HG02970 (cell line): ENCODE data around the gene PSAP.

Experiments
- ATAC-seq: cut with Tn5 transposase; IDR thresholded peaks from one replicate; pipeline ENCODE4 v1.9.1; 2021; ENCODE audit warnings: mild to moderate bottlenecking, moderate library complexity, moderate number of reproducible peaks; ENCODE audit not compliant: unreplicated experiment, low FRiP score

Gene PSAP

DNA sequence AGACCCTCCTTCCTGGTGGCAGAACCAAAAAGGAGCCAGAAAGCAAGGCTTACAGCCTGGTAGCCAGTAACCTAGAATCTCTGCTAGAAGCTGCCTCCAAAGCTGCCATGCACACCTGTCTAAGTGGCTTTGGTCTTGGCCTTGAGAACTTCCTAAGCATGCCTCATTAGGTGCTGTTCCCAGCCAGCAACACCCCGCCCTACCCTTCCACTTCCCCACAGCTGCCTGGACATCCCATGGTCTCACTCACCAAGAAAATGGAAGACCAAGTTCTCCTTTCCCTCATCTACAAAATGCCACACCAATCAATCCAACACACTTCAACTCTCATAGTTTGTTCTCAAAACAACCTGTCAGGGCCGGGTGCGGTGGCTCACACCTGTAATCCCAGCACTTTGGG, 4.2 kb downstream of the PSAP start:
- ATAC-seq = no peak

DNA sequence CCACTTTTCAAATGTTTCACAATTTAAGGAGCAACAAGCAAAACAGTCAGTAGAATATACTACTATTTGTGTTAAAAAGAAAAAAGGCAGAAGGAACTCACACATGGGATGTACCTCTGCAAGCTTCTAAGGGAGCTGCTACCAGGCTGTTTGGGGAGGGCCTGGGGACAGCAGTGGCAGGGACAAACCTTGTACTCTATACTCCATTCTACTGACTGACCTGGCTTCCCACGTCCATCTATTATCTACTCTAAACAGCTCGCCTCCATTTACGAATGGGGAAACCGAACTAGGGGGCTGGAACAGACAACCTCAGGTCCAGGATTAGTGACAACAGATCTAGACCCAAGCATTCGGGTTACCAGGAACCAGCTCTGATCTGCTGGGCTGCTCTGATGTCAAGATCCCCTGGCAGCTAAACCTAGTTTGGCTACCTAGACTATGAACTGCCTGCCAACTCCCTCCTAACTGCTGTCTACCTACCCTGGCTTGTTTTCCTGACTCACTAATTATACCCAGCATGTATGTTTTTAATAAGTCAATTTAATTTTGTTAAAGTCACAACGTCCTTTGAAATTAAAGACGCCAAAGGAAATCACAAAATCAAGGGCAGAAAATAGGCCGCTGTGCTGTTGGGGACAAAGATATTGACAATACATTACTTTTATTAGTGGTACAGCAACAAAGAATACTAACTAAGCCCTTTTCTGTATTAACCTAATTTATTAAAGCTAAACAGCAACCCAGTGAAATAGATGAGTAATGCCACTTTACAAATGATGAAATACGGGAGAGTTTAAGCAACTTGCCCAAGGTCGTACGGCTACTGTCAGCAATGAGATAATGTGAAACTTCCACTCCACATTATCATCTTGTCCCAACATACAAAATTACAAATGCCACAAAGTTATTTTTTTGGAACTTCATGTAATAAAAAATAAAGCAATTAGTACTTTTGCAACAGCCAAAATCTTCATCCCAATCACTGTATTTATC, 5.3 kb downstream of the PSAP start:
- no peak for ATAC-seq

DNA sequence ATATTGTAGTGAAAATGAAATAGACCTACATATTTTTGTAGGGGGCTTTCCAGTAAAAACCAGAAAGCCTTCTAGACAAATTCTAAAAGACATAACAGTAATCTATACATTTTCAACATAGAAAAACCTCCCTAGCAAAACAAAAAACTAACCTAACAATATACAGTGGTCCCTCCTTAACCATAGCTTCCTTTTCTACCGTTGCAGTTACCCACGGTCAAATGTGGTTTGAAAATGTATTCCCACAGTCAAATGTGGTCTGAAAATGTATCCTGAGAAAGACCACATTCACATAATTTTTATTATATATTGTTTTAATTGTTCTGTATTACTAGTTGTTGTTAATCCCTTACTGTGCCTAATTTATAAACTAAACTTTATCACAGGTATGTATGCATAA, 6.4 kb downstream of the PSAP start:
- no peak for ATAC-seq

DNA sequence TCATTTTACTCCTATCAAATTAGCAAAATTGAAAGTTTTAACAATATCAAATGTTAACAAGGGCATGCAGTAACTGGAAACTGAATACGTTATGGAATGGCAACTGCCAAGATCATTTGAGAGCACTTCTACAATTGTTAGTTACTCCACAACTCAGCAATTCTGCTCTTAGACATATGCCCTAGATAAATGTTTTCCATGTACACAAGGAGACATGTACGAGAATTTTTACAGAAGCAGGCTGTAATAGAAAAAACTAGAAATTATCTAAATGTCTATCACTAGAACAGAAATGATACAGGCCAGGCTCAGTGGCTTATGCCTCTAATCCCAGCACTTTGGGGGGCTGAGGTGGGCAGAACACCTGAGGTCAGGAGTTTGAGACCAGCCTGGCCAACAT, 7.0 kb downstream of the PSAP start:
- no peak for ATAC-seq

DNA sequence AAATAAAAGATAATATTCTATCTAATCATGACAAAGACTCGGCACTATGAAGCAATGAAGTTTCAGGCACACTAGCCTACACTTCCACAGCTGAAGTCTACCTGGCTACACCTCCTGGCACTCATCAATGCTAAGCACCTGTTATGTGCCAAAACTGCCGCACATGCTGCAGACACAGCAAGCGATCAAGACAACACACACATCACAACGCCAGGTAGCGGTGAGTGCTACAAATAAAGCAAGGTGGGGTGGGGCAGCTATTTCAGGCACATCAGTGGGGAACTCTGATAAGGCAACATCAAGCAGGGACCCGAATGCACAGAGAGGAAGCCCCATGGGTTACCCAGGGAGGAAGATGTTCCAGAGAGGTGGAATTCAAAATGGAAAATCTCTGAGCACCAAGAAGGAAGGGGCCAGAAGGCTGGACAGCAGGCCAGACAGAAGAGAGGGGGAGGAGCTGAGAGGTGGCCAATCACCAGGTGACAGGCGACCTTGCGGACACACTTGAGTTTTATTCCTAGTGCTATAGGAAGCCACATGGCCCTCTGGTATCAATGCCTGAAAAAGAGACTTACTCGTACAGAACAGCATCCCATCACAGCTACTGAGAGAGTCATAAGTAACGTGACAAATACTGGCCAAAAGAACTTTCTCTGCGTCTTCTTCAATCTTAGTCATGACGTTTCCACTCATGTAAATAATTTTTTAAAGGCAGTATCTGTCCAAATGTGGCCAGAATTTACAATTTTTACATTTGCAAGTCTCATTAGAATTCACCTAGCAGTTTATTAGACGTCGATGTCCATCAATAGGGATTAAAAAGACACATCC, 8.0 kb downstream of the PSAP start:
- ATAC-seq = no peak

DNA sequence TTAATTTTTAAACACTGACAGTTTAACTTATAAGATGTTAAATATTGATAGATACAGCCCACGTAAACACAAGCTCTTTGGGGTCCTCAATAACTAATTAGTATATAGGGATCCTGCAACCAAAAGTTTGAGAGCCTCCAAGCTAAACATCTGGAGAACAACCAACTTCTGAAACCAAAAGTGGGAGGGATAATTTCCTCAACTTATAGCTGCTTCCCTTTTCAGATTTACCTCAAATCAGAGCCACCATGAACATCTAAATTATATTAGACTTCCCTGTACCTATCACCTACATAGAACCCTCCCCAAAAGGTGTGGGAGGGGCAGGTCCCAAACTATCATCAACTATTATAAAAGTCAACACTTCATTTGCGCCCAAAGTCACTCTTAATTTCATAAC, 8.6 kb downstream of the PSAP start:
- ATAC-seq = no peak

DNA sequence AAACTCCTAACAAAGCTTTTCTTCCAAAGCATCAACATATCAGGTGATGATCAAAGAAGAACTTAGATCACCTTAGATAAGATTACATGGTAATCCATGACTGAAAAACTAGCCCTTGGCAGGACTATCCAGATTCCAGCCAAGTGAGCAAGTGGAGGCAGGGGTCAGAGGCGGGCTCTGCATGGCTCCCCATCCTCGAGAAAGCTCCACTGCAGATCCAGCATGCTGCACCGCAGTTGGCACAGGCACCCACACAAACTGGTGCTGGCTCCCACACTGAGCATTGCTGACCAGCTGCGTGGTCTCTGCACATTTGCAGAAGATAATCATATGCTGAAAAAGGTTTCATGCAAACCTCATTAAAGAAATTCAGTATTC, 10.1 kb downstream of the PSAP start:
- ATAC-seq = no peak

DNA sequence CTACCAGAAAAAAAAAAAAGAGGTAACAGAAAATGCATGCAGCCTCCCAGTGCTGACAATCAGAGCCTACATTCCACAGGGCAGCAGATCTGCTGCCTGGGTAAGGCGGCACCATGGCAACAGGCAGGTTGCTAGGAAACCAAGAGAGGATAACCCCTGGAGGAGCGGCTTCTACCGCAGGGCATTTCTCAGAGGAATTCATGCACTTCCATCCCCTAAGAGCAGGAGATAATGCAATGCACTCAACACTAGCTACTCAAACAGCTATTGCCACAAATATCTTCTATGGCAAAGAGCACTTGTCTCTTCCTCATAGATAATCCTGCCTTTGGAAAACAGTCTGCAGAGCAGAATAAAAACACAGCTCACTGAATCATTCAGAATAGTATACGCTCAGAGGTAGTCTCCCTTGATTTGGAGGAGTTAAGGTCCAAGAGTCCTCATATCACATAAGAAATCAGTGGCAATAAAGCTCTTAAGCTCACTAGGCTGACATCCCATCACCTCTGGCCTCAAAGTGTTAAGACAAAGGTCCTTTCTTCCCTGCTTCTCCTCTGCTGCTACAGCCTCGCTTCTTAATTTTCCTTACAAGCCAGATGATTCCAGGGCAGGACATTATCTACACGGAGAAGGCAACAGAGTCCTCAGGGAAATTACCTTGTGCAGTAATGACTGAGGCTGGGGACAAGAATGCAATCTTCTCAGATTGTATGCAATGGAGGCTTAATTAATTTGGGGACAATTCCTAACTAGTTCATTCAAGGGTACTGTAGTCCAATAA, 10.7 kb downstream of the PSAP start:
- no peak for ATAC-seq

DNA sequence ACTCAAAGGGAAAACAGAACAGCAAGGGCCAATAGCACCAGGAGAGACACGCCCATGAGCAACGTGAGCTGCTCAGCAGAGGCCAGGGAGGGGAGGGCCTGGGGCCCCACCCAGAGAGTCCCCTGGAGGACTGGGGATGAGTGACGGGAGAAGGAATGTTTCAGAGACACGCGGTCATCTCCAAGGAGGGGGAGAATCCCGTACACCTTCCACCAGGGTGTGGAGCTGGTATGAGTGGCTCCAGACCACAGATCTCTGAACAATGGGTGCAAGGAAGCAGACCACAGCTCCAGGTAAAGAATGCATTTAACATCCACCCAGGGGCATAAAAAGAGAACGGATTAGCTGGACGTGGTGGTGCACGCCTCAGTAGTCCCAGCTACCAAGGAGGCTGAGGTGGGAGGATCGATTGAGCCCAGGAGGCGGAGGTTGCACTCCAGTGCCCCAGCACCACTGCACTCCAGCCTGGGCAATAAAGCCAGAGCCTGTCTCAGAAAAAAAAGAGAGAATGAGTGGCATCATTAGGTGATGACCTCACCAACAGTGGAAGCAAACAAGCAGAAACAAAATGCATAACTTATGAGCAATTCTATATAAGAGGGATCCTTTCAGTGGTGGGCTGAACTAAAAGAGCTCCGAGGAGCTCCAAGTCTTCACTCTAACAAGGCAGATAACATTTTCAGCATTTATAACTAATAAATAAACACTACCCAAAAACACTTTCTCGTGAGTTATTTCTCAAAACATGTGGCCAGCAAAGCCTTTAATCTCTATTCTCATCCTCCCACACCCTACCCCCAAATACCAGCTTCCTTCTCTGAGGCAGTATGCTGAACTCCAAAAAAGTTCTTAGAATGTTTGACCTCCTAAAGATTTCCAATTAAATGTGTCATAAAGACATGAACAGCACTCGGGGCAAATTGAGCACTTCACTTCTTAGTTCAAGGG, 12.5 kb downstream of the PSAP start:
- ATAC-seq = no peak

DNA sequence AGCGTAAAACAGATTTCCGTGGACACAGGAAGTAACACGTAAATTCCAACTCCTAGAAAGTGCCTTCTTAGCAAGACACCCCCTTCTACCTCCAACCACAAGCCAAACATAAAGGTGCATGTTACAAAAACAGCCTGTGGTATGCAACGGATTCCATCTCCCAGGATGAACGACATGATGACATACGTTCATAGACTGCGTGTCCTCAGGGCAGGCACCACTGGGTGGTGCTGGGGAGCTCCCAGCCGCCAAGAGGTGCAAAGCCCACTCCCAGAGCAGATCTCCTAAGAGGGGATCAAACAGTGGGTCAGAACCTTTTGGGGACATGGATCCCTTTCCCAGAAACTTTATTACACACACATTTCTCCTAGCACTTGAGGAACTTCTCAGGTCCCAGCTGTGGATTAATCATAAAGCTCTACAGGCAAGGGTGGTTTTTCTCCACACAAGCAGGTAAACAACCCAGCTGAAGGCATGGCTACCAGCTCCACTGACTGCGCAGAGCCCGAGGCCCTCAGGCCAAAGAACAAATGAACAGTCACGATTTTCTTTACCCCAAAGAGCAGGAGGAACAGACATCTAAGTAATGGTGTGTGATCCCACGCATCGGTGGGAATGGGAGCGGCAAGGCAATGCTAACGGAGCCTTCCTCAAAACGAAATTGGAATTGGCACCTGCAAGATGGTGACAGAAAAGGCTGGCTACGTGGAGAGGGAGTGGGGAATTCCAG, 13.8 kb downstream of the PSAP start:
- ATAC-seq = no peak

DNA sequence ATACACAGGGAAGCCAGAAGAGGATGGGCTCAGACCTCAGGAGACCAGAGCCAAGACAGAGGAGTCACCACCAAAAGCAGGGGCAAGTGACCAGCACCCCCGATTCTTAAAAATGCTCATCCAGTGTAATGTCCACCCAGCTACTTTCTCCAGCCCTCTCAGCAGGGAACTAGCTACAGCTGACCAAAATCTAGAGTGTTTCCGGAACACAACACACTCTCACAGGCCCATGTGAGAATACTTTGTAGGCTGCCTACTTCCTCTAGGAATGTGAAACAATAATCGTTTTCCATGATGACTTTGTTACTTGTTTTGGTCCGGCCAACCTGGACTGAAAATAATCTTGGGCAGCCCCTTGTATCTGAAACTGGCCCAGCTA, 14.5 kb downstream of the PSAP start:
- no peak for ATAC-seq

DNA sequence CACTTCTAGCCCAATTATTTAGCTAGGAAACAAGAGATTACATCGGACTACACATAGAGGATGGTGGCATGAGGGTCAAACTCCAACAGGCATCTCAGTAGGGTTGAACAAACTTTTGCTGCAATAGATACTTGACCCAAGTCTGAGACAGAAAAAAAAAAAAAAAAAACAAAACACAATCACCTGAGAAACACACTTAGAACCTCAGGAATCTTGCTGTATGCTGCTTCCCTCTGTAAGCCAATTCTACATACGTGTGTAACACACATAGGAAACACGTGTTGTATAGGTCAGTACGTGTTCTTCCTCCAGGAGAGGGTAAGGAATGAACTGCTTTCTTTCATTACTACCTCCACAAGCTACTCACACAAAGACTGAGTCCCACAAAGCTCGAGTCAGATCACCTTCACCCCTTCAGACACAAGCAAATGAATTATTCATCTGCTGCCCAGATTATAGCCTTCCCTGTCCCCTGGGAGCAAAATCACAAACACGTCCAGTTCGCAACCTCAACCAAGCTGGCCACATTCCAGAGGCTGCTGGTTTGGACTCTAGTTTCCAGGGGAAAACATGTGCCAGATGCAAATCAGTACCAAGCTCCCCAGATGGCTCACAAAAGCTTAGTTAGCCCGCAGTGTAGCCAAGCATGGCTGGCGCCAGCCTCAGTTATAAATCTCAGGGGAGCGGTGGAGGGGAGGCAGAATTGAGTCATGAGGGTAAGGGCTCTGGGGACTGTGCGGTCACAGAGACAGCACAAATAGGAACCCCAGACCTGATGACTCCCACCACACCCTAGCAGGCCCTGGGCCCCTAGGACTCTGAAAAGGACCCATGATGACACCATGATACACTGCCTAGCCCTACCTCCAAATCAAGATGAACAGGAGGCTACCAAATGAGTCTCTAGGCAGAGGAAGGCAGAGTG, 15.1 kb downstream of the PSAP start:
- peak; percentile 85 for ATAC-seq

DNA sequence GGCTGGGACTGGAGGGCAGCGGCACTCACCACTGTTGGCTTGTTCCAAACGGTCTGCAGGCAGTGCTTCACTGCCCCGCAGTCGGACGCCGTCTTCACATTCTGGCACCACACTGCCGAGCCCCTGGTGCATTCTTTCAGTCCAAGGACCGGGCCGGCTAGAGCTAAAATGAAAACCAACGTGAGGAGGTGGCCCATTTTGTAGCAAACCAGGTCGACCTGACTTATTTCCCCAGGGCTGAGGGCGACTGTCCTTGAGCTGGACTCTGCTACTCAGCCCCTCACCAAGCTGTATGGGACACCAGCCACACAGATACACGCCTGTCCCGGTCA, 16.7 kb downstream of the PSAP start:
- no peak for ATAC-seq

DNA sequence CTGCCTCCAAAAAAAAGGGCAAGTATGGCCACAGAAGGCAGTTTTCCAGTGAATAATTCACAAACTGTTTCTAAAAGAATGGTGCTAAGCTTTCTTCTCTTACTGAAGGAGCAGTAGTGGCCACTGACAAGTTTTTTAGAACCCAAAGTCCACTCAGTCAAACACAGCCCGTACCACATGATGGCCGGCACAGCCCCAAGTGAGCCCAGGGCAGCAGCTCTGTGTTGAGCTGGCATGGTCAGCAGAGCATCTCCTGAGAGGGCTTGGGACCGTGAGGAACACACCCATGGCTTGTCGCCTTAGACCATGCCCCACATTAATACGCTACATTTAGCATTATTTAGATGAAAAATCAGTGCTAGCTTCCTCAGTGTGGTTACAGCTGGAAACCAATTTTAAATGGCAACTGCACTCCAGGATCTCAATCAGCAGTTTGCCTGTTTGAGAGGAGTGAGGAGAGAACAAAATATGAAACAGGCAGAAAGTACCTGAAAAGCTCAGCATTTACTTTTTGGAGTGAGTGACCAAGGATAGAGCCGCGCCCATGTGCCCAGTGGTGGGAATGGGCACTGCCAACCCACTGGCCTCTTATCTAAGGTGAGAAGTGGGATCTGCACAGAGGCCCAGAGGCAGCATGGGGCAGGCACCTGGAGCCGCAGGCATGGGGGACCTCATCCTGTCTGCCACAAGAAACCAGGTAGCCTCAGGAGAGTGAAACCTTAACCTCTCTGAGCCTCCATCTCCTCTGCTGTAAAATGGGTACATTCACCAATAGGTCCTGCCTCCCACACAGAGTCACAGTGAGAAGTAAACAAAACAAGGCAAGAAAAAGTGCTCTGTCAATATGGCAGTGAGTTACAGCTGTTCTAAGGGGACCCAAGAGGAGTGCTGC, 17.4 kb downstream of the PSAP start:
- no peak for ATAC-seq

DNA sequence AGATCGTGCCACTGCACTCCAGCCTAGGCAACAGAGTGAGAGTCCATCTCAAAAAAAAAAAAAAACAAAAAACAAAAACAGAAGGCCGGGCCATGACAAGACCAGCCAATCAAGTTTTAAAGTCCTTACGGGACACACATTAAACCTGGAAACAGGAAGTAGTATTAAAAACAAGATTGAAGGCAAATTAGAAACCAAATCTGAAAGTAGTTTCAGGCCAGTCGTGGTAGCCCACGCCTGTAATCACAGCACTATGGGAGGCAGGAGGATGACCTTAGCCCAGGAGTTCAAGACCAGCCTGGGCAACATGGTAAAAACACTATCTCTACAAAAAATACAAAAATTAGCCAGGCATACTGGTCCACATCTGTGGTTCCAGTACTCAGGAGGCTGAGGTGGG, 18.1 kb downstream of the PSAP start:
- ATAC-seq = no peak

DNA sequence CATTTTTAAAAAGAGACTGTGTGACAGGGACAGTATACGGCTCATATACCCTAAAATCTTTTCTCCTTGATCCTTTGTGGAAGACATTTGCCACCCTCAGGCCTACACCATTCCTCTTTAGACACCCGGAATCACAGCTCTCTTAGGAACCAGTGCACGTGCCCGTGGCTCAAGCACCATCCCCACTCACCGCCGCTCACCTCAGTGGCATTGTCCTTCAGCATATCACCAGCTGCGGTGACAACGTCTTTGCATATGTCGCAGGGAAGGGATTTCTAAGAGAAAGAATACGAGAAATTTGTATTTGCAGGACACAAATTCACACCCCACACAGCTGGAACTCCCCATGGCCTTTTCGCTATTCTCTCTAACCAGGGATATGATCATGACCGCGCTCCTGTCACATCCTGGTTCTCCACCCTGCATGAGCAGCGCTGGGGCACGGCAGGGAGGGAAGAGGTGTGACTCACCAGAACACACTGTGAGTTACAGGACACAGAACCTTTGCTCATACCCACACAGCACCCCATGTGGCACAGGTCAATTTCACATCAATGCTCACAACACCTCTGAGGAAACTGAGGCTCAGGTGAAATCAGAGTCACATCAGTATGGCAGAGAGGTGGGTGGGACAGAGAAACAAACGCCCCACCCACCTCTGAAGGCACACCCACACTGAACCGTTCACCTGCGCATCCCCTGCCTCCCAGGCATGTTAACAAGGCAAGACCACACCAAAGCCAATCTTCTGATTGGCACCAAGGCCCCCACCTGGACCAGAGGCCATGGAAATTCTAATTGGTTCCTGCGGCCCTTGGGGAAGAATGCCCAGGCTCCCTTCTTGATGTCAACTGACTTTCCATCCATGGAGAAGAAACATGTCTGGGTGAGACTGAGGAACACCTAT, 19.2 kb downstream of the PSAP start:
- ATAC-seq = no peak
